K562 (cell line): ENCODE data around the gene COMP.

Experiments
- CBX2 ChIP-seq: fragments of 200-600 bp; sonication (generic); IDR thresholded peaks from one replicate; pipeline ENCODE4 v1.6.1; 2012; ENCODE audit warnings: mild to moderate bottlenecking, low read length, inconsistent platforms; ENCODE audit not compliant: insufficient read depth, poor library complexity, severe bottlenecking
- CTCF ChIP-seq, 3 experiments: IDR thresholded peaks in 2 of 3; conservative IDR thresholded peaks in 1 of 3; 2 replicates each; pipeline ENCODE4 v1.5.1; 2011 to 2012; ENCODE audit warnings: low read length in 3 of 3, mild to moderate bottlenecking in 3 of 3, control low read depth in 2 of 3, improper control_type of control experiment in 1 of 3, inconsistent platforms in 1 of 3, low read depth in 1 of 3, mixed read lengths in 1 of 3, moderate library complexity in 1 of 3; ENCODE audit not compliant: insufficient read depth in 2 of 3
- ELF1 ChIP-seq: fragments of 200-800 bp; sonication (Bioruptor generic); IDR thresholded peaks from 2 replicates; pipeline ENCODE4 v1.6.1; 2016; ENCODE audit warnings: missing genetic modification characterization, missing compliant biosample characterization
- FOS ChIP-seq: IDR thresholded peaks from 3 replicates; pipeline ENCODE4 v1.6.1; 2011; ENCODE audit not compliant: insufficient read length; ENCODE audit errors: extremely low read depth
- KAT7 ChIP-seq: sonication (generic); formaldehyde crosslinking; IDR thresholded peaks from 2 replicates; pipeline ENCODE4 v1.8.0; 2022; ENCODE audit warnings: missing genetic modification reagents, mild to moderate bottlenecking, borderline replicate concordance
- NCOA2 ChIP-seq, 2 experiments: fragments of 450-650 bp; IDR thresholded peaks; 2 replicates each; pipeline ENCODE4 v1.6.1; 2018; ENCODE audit warnings: mild to moderate bottlenecking in 2 of 2, moderate library complexity in 1 of 2; ENCODE audit not compliant: partially characterized antibody in 2 of 2
- POLR3A ChIP-seq: IDR thresholded peaks from 2 replicates; pipeline ENCODE4 v1.6.1; 2011; ENCODE audit warnings: borderline replicate concordance, mild to moderate bottlenecking, moderate library complexity; ENCODE audit not compliant: insufficient read length, insufficient read depth; ENCODE audit errors: extremely low read depth
- PRDM10 ChIP-seq: fragments of 450-650 bp; IDR thresholded peaks from 2 replicates; pipeline ENCODE4 v1.6.1; 2018; ENCODE audit not compliant: partially characterized antibody
- TRIM28 ChIP-seq: fragments of 450-650 bp; IDR thresholded peaks from 2 replicates; pipeline ENCODE4 v1.6.1; 2017
- ZBTB11 ChIP-seq, 3 experiments: fragments of 200-800 bp in 1 of 3; fragments of 250-450 bp in 1 of 3; fragments of 450-650 bp in 1 of 3; sonication (Bioruptor Pico) in 1 of 3; sonication (Bioruptor generic) in 1 of 3; formaldehyde crosslinking in 1 of 3; IDR thresholded peaks; 2 replicates each; pipeline versions ENCODE4 v1.6.1 to v1.8.0; 2016 to 2022; ENCODE audit warnings: mild to moderate bottlenecking in 2 of 3, missing genetic modification characterization in 2 of 3, missing compliant biosample characterization in 1 of 3, moderate library complexity in 1 of 3
- ZNF354B ChIP-seq: fragments of 250-450 bp; sonication (Bioruptor Pico); IDR thresholded peaks from 2 replicates; pipeline ENCODE4 v1.4.0; 2020
- TF ChIP-seq, protein P1 (sequence below): sonication (generic); formaldehyde crosslinking; IDR thresholded peaks from 2 replicates; pipeline ENCODE4 v1.8.0; 2022; ENCODE audit warnings: mild to moderate bottlenecking, missing genetic modification reagents

GRCh38 chr19:18774782-18775444 lies 16.2 kb downstream of the COMP start:
- TF ChIP-seq CTCF (IDR thresholded peaks at IDR 0.05 in 2 of 3, conservative IDR thresholded peaks at IDR 0.05 in 1 of 3; ENCODE audit: insufficient read depth in 2 of 3, low read depth in 1 of 3, low read length in 3 of 3): no peak
- TF ChIP-seq TRIM28: no peak
- TF ChIP-seq PRDM10: no peak
- TF ChIP-seq POLR3A: no peak
- TF ChIP-seq FOS: no peak
- TF ChIP-seq ELF1 (tag): no peak
- TF ChIP-seq CBX2: no peak
- no peak for TF ChIP-seq KAT7 (CRISPR knock-in tag)
- TF ChIP-seq NCOA2 (IDR thresholded peaks at IDR 0.05; ENCODE audit: partially characterized antibody in 2 of 2): no peak
- TF ChIP-seq, protein P1, sequence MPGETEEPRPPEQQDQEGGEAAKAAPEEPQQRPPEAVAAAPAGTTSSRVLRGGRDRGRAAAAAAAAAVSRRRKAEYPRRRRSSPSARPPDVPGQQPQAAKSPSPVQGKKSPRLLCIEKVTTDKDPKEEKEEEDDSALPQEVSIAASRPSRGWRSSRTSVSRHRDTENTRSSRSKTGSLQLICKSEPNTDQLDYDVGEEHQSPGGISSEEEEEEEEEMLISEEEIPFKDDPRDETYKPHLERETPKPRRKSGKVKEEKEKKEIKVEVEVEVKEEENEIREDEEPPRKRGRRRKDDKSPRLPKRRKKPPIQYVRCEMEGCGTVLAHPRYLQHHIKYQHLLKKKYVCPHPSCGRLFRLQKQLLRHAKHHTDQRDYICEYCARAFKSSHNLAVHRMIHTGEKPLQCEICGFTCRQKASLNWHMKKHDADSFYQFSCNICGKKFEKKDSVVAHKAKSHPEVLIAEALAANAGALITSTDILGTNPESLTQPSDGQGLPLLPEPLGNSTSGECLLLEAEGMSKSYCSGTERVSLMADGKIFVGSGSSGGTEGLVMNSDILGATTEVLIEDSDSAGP: no peak
- no peak for TF ChIP-seq ZBTB11 (CRISPR knock-in tag; IDR thresholded peaks at IDR 0.05)
- no peak for TF ChIP-seq ZNF354B (CRISPR knock-in tag)
